Panc1 (cell line): ENCODE results near the gene SGSM1. TPM values are rescaled to one million over a fixed set of nuclear protein-coding genes. Genes with fewer than 3 reads are reported as not detected.
A peak's percentile ranks its signal among the peaks of the same experiment; 100 is the strongest.

Experiments used
- ATAC-seq: fragments of 200-7000 bp; cut with Tn5 transposase; 2 replicates; pipeline ENCODE4 v1.9.1; 2020; ENCODE audit warnings: mild to moderate bottlenecking, moderate library complexity
- BruUV-seq: library from RNA; stranded (reverse); fragments of 400-500 nt; replicated peaks from 2 replicates; lab custom pipeline; 2021; lab: Mats Ljungman, UMichigan
- CTCF ChIA-PET: fragments of 300-600 bp; sonication (Branson Sonifier 250); formaldehyde crosslinking; loops from one replicate; lab custom pipeline; 2022; ENCODE audit warnings: antibody characterized with exemption; lab: Charles Lee
- POLR2A ChIA-PET: fragments of 300-600 bp; sonication (Branson Sonifier 250); formaldehyde crosslinking; loops from one replicate; lab custom pipeline; 2022; ENCODE audit warnings: antibody characterized with exemption; lab: Charles Lee
- DNase-seq: peaks from one replicate; pipeline ENCODE4 v3.0.0-alpha.2; 2010; ENCODE audit warnings: low read depth, low spot score
- H3K27ac ChIP-seq: 2 replicates; pipeline ENCODE4 v1.5.1; 2011; ENCODE audit warnings: mild to moderate bottlenecking, low read length, inconsistent platforms
- H3K27me3 ChIP-seq: fragments of 200-500 bp; sonication (Bioruptor generic); 2 replicates; pipeline ENCODE4 v1.6.0; 2014; ENCODE audit warnings: low read length, inconsistent platforms; ENCODE audit not compliant: control insufficient read depth, insufficient read depth
- H3K36me3 ChIP-seq: fragments of 200-500 bp; sonication (Bioruptor generic); 2 replicates; pipeline ENCODE4 v1.5.1; 2014; ENCODE audit warnings: inconsistent platforms, mild to moderate bottlenecking, low read length, moderate library complexity; ENCODE audit not compliant: control insufficient read depth, insufficient read depth
- H3K4me1 ChIP-seq: 2 replicates; pipeline ENCODE4 v1.5.1; 2011; ENCODE audit warnings: inconsistent platforms, mild to moderate bottlenecking, low read length, moderate library complexity; ENCODE audit not compliant: control insufficient read depth, insufficient read depth
- H3K4me3 ChIP-seq, 2 experiments: 2 replicates each; pipeline ENCODE4 v1.5.1; 2011 to 2012; ENCODE audit warnings: low read depth in 2 of 2, low read length in 2 of 2, mild to moderate bottlenecking in 2 of 2, inconsistent platforms in 1 of 2, moderate library complexity in 1 of 2
- H3K9me3 ChIP-seq: fragments of 200-500 bp; sonication (Bioruptor generic); 2 replicates; pipeline ENCODE4 v1.5.1; 2014; ENCODE audit warnings: low read depth, mild to moderate bottlenecking, inconsistent platforms, low read length, moderate library complexity; ENCODE audit not compliant: control insufficient read depth, insufficient read depth
- POLR2AphosphoS5 ChIP-seq: IDR thresholded peaks from 2 replicates; pipeline ENCODE4 v1.6.1; 2012; ENCODE audit warnings: mild to moderate bottlenecking, low read depth, low read length, moderate library complexity
- SIN3A ChIP-seq: IDR thresholded peaks from 2 replicates; pipeline ENCODE4 v1.6.1; 2012; ENCODE audit warnings: low read depth, mild to moderate bottlenecking, low read length, moderate library complexity, borderline replicate concordance; ENCODE audit not compliant: insufficient read depth
- TCF7L2 ChIP-seq: IDR thresholded peaks from 2 replicates; pipeline ENCODE4 v1.6.1; 2011; ENCODE audit warnings: mild to moderate bottlenecking, low read depth, low read length, inconsistent platforms
- in situ Hi-C: cut with HindIII; loops from 2 replicates; pipeline ENCODE4 v1.10.0; 2016; ENCODE audit warnings: low sequenced_read_pairs, low pct_unique_long_range_greater_than_20kb
- intact Hi-C: fragments of 100-400 bp; cut with micrococcal nuclease; formaldehyde crosslinking; loops from one replicate; pipeline ENCODE4 v1.10.0; 2022; ENCODE audit not compliant: unreplicated experiment
- total RNA-seq: library from RNA; stranded (reverse); gene quantifications from one replicate; pipeline ENCODE4 v1.2.1, GENCODE V29; 2021; ENCODE audit not compliant: unreplicated experiment
- TF ChIP-seq, protein P1 (sequence below), 2 experiments: IDR thresholded peaks; 2 replicates each; pipeline ENCODE4 v1.6.1; 2011 to 2012; ENCODE audit warnings: low read depth in 2 of 2, control low read depth in 1 of 2, low read length in 1 of 2, mild to moderate bottlenecking in 1 of 2, moderate library complexity in 1 of 2; ENCODE audit not compliant: insufficient read depth in 1 of 2
- TF ChIP-seq, protein P2 (sequence below): fragments of 450-650 bp; IDR thresholded peaks from 2 replicates; pipeline ENCODE4 v1.5.1; 2017; ENCODE audit warnings: mild to moderate bottlenecking

Gene SGSM1
- total RNA-seq, 1 experiment from 2014 or later: 1.6 TPM

DNA sequence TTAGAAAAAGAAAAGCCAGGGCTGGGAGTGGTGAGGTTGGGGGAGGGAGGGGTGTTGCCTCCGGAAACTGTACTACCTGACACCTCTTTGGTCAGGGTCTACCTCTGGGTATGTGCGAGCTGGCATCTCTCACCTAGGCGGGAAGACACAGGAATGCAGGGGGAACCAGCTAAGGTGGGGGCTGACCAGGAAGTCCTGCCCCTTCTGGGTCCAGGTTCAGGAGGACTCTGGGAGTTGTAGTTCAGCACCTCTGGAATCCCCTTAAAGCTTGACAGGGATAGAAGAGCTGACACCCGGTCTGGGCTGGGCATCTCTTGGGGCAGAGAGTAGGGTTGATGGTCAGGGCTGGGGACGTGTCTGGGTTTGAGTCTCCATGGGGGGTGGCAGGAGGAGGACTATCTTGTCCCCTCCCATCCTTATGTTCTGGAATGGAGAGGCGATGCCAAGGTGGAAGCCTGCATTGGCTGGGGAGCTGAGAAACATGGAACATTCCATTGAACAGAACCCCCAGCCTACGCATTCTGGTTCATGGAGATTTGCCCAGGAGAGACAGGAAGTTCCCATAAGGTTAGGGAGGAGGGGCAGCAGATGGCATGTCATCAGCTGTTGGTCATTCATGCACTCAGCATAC is 144.4 kb downstream of the SGSM1 start:
- in situ Hi-C loops: no loop called here
- no TSS peak for BruUV-seq
- CTCF ChIA-PET: no interaction called here
- DNase-seq: no peak
- Histone ChIP-seq H3K4me1 (peaks cover 8% of the 10 kb centered on the region), H3K27me3 (no peaks in the 10 kb centered on the region), H3K27ac (peak overlapping the region; percentile 29; the same call in 1 of the 2 replicates), H3K36me3 (no peaks in the 10 kb centered on the region), H3K9me3 (no peaks in the 10 kb centered on the region), H3K4me3 (peak overlapping the region in 1 of 2 experiments; percentile 30; a peak in 1 of 4 replicates)
- ATAC-seq: no peak
- no peak for TF ChIP-seq SIN3A
- no peak for TF ChIP-seq TCF7L2
- TF ChIP-seq POLR2AphosphoS5: no peak
- TF ChIP-seq, protein P1, sequence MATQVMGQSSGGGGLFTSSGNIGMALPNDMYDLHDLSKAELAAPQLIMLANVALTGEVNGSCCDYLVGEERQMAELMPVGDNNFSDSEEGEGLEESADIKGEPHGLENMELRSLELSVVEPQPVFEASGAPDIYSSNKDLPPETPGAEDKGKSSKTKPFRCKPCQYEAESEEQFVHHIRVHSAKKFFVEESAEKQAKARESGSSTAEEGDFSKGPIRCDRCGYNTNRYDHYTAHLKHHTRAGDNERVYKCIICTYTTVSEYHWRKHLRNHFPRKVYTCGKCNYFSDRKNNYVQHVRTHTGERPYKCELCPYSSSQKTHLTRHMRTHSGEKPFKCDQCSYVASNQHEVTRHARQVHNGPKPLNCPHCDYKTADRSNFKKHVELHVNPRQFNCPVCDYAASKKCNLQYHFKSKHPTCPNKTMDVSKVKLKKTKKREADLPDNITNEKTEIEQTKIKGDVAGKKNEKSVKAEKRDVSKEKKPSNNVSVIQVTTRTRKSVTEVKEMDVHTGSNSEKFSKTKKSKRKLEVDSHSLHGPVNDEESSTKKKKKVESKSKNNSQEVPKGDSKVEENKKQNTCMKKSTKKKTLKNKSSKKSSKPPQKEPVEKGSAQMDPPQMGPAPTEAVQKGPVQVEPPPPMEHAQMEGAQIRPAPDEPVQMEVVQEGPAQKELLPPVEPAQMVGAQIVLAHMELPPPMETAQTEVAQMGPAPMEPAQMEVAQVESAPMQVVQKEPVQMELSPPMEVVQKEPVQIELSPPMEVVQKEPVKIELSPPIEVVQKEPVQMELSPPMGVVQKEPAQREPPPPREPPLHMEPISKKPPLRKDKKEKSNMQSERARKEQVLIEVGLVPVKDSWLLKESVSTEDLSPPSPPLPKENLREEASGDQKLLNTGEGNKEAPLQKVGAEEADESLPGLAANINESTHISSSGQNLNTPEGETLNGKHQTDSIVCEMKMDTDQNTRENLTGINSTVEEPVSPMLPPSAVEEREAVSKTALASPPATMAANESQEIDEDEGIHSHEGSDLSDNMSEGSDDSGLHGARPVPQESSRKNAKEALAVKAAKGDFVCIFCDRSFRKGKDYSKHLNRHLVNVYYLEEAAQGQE (IDR thresholded peaks at IDR 0.05; ENCODE audit: insufficient read depth in 1 of 2, low read depth in 2 of 2, low read length in 1 of 2): no peak
- TF ChIP-seq, protein P2, sequence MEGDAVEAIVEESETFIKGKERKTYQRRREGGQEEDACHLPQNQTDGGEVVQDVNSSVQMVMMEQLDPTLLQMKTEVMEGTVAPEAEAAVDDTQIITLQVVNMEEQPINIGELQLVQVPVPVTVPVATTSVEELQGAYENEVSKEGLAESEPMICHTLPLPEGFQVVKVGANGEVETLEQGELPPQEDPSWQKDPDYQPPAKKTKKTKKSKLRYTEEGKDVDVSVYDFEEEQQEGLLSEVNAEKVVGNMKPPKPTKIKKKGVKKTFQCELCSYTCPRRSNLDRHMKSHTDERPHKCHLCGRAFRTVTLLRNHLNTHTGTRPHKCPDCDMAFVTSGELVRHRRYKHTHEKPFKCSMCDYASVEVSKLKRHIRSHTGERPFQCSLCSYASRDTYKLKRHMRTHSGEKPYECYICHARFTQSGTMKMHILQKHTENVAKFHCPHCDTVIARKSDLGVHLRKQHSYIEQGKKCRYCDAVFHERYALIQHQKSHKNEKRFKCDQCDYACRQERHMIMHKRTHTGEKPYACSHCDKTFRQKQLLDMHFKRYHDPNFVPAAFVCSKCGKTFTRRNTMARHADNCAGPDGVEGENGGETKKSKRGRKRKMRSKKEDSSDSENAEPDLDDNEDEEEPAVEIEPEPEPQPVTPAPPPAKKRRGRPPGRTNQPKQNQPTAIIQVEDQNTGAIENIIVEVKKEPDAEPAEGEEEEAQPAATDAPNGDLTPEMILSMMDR: no peak
- intact Hi-C loops: loop anchor here (5.0 kb wide), 1 partner anchor 77 kb away; no protein-coding TSS in a partner anchor
- POLR2A ChIA-PET: interaction anchor here (0.5 kb wide), 1 partner anchor 193 kb away, joined by 3 read pairs; no protein-coding TSS in a partner anchor

DNA sequence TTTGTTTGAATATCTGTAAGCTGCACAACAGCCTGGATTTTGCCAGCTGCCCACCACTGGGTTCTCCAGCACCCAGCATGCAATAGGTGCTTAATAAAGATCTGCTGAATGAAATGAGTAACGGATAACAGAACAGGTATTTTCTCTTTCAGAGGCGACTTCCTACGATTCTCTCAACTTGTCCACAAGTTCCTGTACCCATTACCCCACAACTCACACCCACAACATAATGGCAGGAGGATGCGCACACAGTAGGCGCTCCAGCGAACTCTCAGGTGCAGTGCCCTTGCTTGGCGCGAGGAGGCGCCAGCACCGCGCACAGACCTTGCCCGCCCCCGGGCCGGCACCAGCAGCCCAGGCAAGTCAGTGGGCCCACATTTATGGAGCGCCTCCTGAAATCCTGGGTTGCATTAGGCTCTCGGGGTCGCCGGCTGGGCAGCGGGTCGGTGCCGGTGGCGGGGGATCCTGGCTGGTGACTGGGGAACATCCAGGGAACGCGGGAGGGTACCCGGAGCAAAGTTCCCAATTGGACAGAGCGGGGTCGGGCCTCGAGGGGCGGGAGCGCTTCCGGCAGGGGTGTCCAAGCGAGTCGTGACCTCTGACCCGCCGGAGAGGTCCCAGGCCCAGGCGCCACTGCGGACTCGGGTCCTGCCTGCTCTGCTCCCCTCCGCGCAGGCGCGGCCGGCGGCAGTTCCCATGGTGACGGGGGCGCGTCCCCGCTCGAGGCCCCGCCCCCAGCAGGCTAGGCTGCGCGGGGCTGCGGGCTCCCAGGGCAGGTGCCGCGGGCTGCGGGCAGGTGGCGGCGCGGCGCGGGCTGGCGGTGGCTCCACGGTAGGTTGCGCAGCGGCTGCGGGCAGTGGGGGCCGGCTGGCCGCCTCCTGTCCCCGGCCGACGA is 146.2 kb downstream of the SGSM1 start, which contains the start of gene KIAA1671:
Gene KIAA1671, plus strand, starts transcription at position 775 of the 895 bp plus-strand sequence. CDS start 75,284 bp downstream, outside the sequence.
- no peak for TF ChIP-seq TCF7L2
- no peak for TF ChIP-seq POLR2AphosphoS5
- TF ChIP-seq, protein P2: peak; percentile 96
- no peak for TF ChIP-seq SIN3A

More for the DNA sequence above, 146.2 kb downstream of the SGSM1 start, which contains the start of gene KIAA1671:
- Histone ChIP-seq H3K9me3 (no peaks in the 10 kb centered on the region), H3K36me3 (no peaks in the 10 kb centered on the region), H3K4me3 (peak within 1 kb of the TSS; percentile 84 to 86), H3K4me1 (peaks cover 8% of the 10 kb centered on the region), H3K27ac (peak within 1 kb of the TSS; percentile 92), H3K27me3 (no peaks in the 10 kb centered on the region)
- ATAC-seq: peak; percentile 95
- DNase-seq: no peak
- POLR2A ChIA-PET: no interaction called here
- CTCF ChIA-PET: interaction anchor here (0.5 to 0.7 kb wide), 2 partner anchors 60 to 283 kb away, joined by 5 to 6 read pairs; no protein-coding TSS in a partner anchor
- BruUV-seq: no TSS peak
- intact Hi-C loops (loop anchor here (2.0 to 5.0 kb wide), 2 partner anchors 75 to 97 kb away; no protein-coding TSS in a partner anchor), in situ Hi-C loops (no loop called here)
